Epithelial cell of esophagus (primary cell): ENCODE measurements around the gene PALLD.

Source experiments
- DNase-seq: peaks from one replicate; pipeline ENCODE4 v3.0.0; 2010; ENCODE audit warnings: low read depth
- H3K4me3 ChIP-seq: 2 replicates; pipeline ENCODE4 v1.5.1; 2011; ENCODE audit warnings: mild to moderate bottlenecking, low read length, control low read depth
- CTCF ChIP-seq: IDR thresholded peaks from 2 replicates; pipeline ENCODE4 v1.5.1; 2011; ENCODE audit warnings: low read depth, mild to moderate bottlenecking, low read length, control low read depth, inconsistent platforms; ENCODE audit not compliant: insufficient read depth; ENCODE audit errors: missing control alignments

Gene PALLD

GRCh38 chr4:168515222-168516011 is 18.6 kb downstream of the PALLD start:
- DNase-seq = peak; percentile 54

GRCh38 chr4:168516841-168517240 is 20.0 kb downstream of the PALLD start:
- no peak for DNase-seq
- TF ChIP-seq CTCF = no peak

More at GRCh38 chr4:168515222-168516011, 18.6 kb downstream of the PALLD start:
- no peak for TF ChIP-seq CTCF
- H3K4me3 ChIP-seq = no peak overlapping the region

GRCh38 chr4:168519576-168519975 is 22.7 kb downstream of the PALLD start:
- no peak for DNase-seq
- no peak overlapping the region for H3K4me3 ChIP-seq
- TF ChIP-seq CTCF = no peak

More at GRCh38 chr4:168516841-168517240, 20.0 kb downstream of the PALLD start:
- H3K4me3 ChIP-seq = no peak overlapping the region

- TF ChIP-seq CTCF = no peak
These were observed 24.9 kb downstream of the PALLD start for GRCh38 chr4:168521721-168522120.

GRCh38 chr4:168522356-168522755 is 25.5 kb downstream of the PALLD start:
- no peak for DNase-seq
- TF ChIP-seq CTCF = no peak
- H3K4me3 ChIP-seq = no peak overlapping the region

More at GRCh38 chr4:168521721-168522120, 24.9 kb downstream of the PALLD start:
- no peak for DNase-seq
- no peak overlapping the region for H3K4me3 ChIP-seq

GRCh38 chr4:168522829-168523489 is 26.1 kb downstream of the PALLD start:
- DNase-seq = no peak
- H3K4me3 ChIP-seq = no peak overlapping the region
- no peak for TF ChIP-seq CTCF

GRCh38 chr4:168524006-168524405 is 27.2 kb downstream of the PALLD start:
- no peak overlapping the region for H3K4me3 ChIP-seq
- DNase-seq = peak; percentile 76
- TF ChIP-seq CTCF = no peak
